A673 (cell line): ENCODE results near the gene EFCAB8. TPM values are rescaled to one million over a fixed set of nuclear protein-coding genes. Genes with fewer than 3 reads are reported as not detected.

Source experiments
- BruUV-seq: library from RNA; stranded (reverse); fragments of 400-500 nt; replicated peaks from 2 replicates; lab custom pipeline; 2021; lab: Mats Ljungman, UMichigan
- CTCF ChIA-PET: fragments of 300-600 bp; sonication (Branson Sonifier 250); formaldehyde crosslinking; loops from one replicate; lab custom pipeline; 2022; ENCODE audit warnings: antibody characterized with exemption; lab: Charles Lee
- POLR2A ChIA-PET: fragments of 300-600 bp; sonication (Branson Sonifier 250); formaldehyde crosslinking; loops from one replicate; lab custom pipeline; 2022; ENCODE audit warnings: antibody characterized with exemption; ENCODE audit not compliant: low non-redundant PET; lab: Charles Lee
- DNase-seq: peaks from one replicate; pipeline ENCODE4 v3.0.0-alpha.2; 2015; ENCODE audit warnings: low spot score
- H3K27ac ChIP-seq: fragments of 200-600 bp; sonication (generic); 2 replicates; pipeline ENCODE4 v1.5.1; 2016; ENCODE audit warnings: mixed run types, low read depth, mild to moderate bottlenecking, mixed read lengths, antibody characterized with exemption, low read length; ENCODE audit not compliant: poor library complexity, severe bottlenecking
- H3K27me3 ChIP-seq: fragments of 200-600 bp; sonication (generic); replicated peaks from 2 replicates; pipeline ENCODE4 v1.6.1; 2017; ENCODE audit warnings: mixed run types, low read depth, mild to moderate bottlenecking, mixed read lengths, antibody characterized with exemption, low read length; ENCODE audit not compliant: insufficient read depth, poor library complexity
- H3K36me3 ChIP-seq: fragments of 200-600 bp; sonication (generic); 2 replicates; pipeline ENCODE4 v1.6.1; 2016; ENCODE audit warnings: mixed run types, mild to moderate bottlenecking, mixed read lengths, antibody characterized with exemption, low read length; ENCODE audit not compliant: insufficient read depth, poor library complexity, severe bottlenecking
- H3K4me1 ChIP-seq: fragments of 200-600 bp; sonication (generic); 2 replicates; pipeline ENCODE4 v1.6.1; 2017; ENCODE audit warnings: mixed run types, mild to moderate bottlenecking, mixed read lengths, antibody characterized with exemption, low read length; ENCODE audit not compliant: insufficient read depth, poor library complexity, severe bottlenecking
- H3K4me3 ChIP-seq: fragments of 200-600 bp; sonication (generic); 2 replicates; pipeline ENCODE4 v1.5.1; 2016; ENCODE audit warnings: low read depth, mixed run types, mild to moderate bottlenecking, mixed read lengths, low read length; ENCODE audit not compliant: poor library complexity, severe bottlenecking
- H3K9me3 ChIP-seq: fragments of 200-600 bp; sonication (generic); 2 replicates; pipeline ENCODE4 v1.6.1; 2016; ENCODE audit warnings: mixed run types, low read depth, mild to moderate bottlenecking, mixed read lengths, antibody characterized with exemption, low read length; ENCODE audit not compliant: poor library complexity, severe bottlenecking
- CTCF ChIP-seq: fragments of 300-800, 200-600 bp; sonication (generic); conservative IDR thresholded peaks from 2 replicates; pipeline ENCODE4 v1.5.1; 2017; ENCODE audit warnings: low read depth, mild to moderate bottlenecking, antibody characterized with exemption, low read length, moderate library complexity, mixed read lengths
- EZH2 ChIP-seq: fragments of 200-600 bp; sonication (generic); IDR thresholded peaks from 2 replicates; pipeline ENCODE4 v1.6.1; 2017; ENCODE audit warnings: borderline replicate concordance, low read depth, mild to moderate bottlenecking, mixed read lengths, antibody characterized with exemption, low read length; ENCODE audit not compliant: poor library complexity, severe bottlenecking
- intact Hi-C: fragments of 100-400 bp; cut with micrococcal nuclease; formaldehyde crosslinking; loops from one replicate; pipeline ENCODE4 v1.10.0; 2022; ENCODE audit not compliant: unreplicated experiment
- total RNA-seq: library from RNA; stranded (reverse); gene quantifications from 2 replicates; pipeline ENCODE4 v1.2.3, GENCODE V29; 2021

The EFCAB8 gene
- total RNA-seq, 1 experiment from 2014 or later: not detected

- Histone ChIP-seq H3K4me3 (no peak overlapping the region), H3K4me1 (no peaks in the 10 kb centered on the region), H3K27ac (no peak overlapping the region), H3K36me3 (peaks cover 70% of the 10 kb centered on the region), H3K27me3 (no peaks in the 10 kb centered on the region), H3K9me3 (no peaks in the 10 kb centered on the region)
- no TSS peak for BruUV-seq
- DNase-seq: no peak
- intact Hi-C loops: no loop called here
- CTCF ChIA-PET: no interaction called here
- POLR2A ChIA-PET: no interaction called here
- TF ChIP-seq CTCF (no peak), EZH2 (no peak)
These were observed 15.8 kb upstream of the EFCAB8 start for GRCh38 chr20:32842688-32843524.

- DNase-seq: no peak
- no peaks in the 10 kb centered on the region for H3K9me3 ChIP-seq
- no peak for TF ChIP-seq CTCF
- TF ChIP-seq EZH2: no peak
- intact Hi-C loops: no loop called here
- H3K36me3 ChIP-seq: peaks cover 61% of the 10 kb centered on the region
- no TSS peak for BruUV-seq
- ChIA-PET CTCF (no interaction called here), POLR2A (no interaction called here)
- no peaks in the 10 kb centered on the region for H3K27me3 ChIP-seq
- H3K4me1 ChIP-seq: no peaks in the 10 kb centered on the region
- no peak overlapping the region for H3K4me3 ChIP-seq
- no peak overlapping the region for H3K27ac ChIP-seq
These were observed 12.9 kb upstream of the EFCAB8 start for GRCh38 chr20:32845786-32846185.

DNA sequence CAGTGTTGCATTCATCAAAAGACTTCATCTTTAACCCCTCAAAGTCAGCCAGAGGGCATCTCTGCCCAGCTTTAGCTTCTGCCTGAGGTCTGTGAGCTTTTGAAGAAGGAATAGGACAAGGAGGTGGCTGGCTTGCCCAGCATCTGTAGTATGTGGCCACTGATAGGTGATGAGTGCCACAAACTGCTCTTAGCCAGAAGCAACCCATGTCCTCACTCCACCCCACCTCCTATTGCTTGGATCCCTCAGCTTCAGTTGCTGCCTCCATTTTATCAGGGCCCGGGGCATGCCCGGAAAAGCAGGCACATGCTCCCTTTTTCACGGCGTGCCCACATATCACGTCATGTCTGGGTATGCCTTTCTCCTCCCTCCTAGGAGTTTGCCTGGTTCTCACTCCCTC lies 11.9 kb upstream of the EFCAB8 start:
- H3K27ac ChIP-seq: no peak overlapping the region
- ChIA-PET POLR2A (interaction anchor here (0.7 kb wide), 1 partner anchor 15 kb away, joined by 3 read pairs; no protein-coding TSS in a partner anchor), CTCF (no interaction called here)
- peaks cover 70% of the 10 kb centered on the region for H3K36me3 ChIP-seq
- intact Hi-C loops: no loop called here
- BruUV-seq: no TSS peak
- no peaks in the 10 kb centered on the region for H3K4me1 ChIP-seq
- TF ChIP-seq EZH2: no peak
- TF ChIP-seq CTCF: no peak
- DNase-seq: no peak
- no peaks in the 10 kb centered on the region for H3K9me3 ChIP-seq
- no peaks in the 10 kb centered on the region for H3K27me3 ChIP-seq
- H3K4me3 ChIP-seq: no peak overlapping the region
